ENCODE data around the gene PAM. TPM values are rescaled to one million over a fixed set of nuclear protein-coding genes. Genes with fewer than 3 reads are reported as not detected.
"Not testable (repeated sequence)": the region's sequence is repeated elsewhere in the genome, so short reads cannot be mapped to it uniquely, and the experiment has no call there.

Gene PAM
- total RNA-seq, 2 donors from 2014 or later = 2,512 to 4,531 TPM

GRCh38 chr5:102773133-102773532 lies 18.0 kb downstream of the PAM start:
- peaks cover 0 to 33% of the 10 kb centered on the region in 2 donors for H3K4me1 ChIP-seq
- peak overlapping the region in 1 of 2 donors; percentile 60 for H3K27ac ChIP-seq
- H3K4me3 ChIP-seq = no peak overlapping the region
- TF ChIP-seq, protein P1, sequence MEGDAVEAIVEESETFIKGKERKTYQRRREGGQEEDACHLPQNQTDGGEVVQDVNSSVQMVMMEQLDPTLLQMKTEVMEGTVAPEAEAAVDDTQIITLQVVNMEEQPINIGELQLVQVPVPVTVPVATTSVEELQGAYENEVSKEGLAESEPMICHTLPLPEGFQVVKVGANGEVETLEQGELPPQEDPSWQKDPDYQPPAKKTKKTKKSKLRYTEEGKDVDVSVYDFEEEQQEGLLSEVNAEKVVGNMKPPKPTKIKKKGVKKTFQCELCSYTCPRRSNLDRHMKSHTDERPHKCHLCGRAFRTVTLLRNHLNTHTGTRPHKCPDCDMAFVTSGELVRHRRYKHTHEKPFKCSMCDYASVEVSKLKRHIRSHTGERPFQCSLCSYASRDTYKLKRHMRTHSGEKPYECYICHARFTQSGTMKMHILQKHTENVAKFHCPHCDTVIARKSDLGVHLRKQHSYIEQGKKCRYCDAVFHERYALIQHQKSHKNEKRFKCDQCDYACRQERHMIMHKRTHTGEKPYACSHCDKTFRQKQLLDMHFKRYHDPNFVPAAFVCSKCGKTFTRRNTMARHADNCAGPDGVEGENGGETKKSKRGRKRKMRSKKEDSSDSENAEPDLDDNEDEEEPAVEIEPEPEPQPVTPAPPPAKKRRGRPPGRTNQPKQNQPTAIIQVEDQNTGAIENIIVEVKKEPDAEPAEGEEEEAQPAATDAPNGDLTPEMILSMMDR (IDR thresholded peaks at IDR 0.05) = no peak
- H3K9me3 ChIP-seq = peaks cover 0 to 3% of the 10 kb centered on the region in 2 donors
- H3K27me3 ChIP-seq = no peaks in the 10 kb centered on the region
- no peak for DNase-seq (ENCODE audit: low spot score)
- H3K36me3 ChIP-seq = no peaks in the 10 kb centered on the region

- H3K9me3 ChIP-seq; H3K27me3 ChIP-seq; H3K27ac ChIP-seq; H3K36me3 ChIP-seq; DNase-seq (ENCODE audit: low spot score); H3K4me3 ChIP-seq: not testable (repeated sequence)
- H3K4me1 ChIP-seq = peaks cover 0 to 43% of the 10 kb centered on the region in 2 donors
Measured at GRCh38 chr5:102775756-102776155, 20.7 kb downstream of the PAM start.

GRCh38 chr5:102777099-102777498 lies 22.0 kb downstream of the PAM start:
- H3K4me1 ChIP-seq = peaks cover 0 to 43% of the 10 kb centered on the region in 2 donors
- peak overlapping the region in 1 of 2 donors; percentile 72 for H3K27ac ChIP-seq
- H3K36me3 ChIP-seq = no peaks in the 10 kb centered on the region
- no peak for DNase-seq (ENCODE audit: low spot score)
- H3K27me3 ChIP-seq = no peaks in the 10 kb centered on the region
- H3K4me3 ChIP-seq = no peak overlapping the region
- H3K9me3 ChIP-seq = peaks cover 0 to 3% of the 10 kb centered on the region in 2 donors
- TF ChIP-seq, protein P1 (IDR thresholded peaks at IDR 0.05) = no peak

GRCh38 chr5:102778478-102778877 lies 23.4 kb downstream of the PAM start:
- H3K4me3 ChIP-seq = peak overlapping the region in 1 of 2 donors; percentile 3
- peaks cover 0 to 44% of the 10 kb centered on the region in 2 donors for H3K4me1 ChIP-seq
- H3K9me3 ChIP-seq = peaks cover 0 to 3% of the 10 kb centered on the region in 2 donors
- H3K36me3 ChIP-seq = no peaks in the 10 kb centered on the region
- peak overlapping the region in 1 of 2 donors; percentile 72 for H3K27ac ChIP-seq
- TF ChIP-seq, protein P1 (IDR thresholded peaks at IDR 0.05) = no peak
- H3K27me3 ChIP-seq = no peaks in the 10 kb centered on the region
- DNase-seq (ENCODE audit: low spot score) = no peak

DNA sequence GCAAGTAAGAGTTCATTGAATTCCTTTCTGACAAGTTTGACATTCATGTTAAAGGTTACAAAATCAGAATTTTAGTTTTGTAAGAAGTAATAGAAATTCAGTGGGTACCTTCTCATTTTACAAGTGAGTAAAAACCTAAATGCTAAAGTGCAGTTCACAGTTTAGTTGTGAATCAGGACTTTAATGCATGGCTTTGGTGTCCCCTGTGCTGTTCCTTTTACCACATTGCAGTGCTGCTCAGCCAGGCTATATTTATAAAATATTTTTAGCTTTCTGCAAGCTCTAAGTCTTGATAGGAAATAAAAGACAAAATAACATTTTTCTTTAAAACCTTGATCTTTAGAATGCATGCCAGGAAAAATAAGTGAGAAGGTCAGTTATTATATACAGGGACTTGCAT lies 26.3 kb downstream of the PAM start:
- TF ChIP-seq, protein P1 (IDR thresholded peaks at IDR 0.05) = no peak
- no peaks in the 10 kb centered on the region for H3K9me3 ChIP-seq
- no peak overlapping the region for H3K4me3 ChIP-seq
- no peaks in the 10 kb centered on the region for H3K27me3 ChIP-seq
- peak overlapping the region; percentile 56 to 71 for H3K27ac ChIP-seq
- DNase-seq (ENCODE audit: low spot score) = no peak
- peaks cover 0 to 44% of the 10 kb centered on the region in 2 donors for H3K4me1 ChIP-seq
- no peaks in the 10 kb centered on the region for H3K36me3 ChIP-seq

DNA sequence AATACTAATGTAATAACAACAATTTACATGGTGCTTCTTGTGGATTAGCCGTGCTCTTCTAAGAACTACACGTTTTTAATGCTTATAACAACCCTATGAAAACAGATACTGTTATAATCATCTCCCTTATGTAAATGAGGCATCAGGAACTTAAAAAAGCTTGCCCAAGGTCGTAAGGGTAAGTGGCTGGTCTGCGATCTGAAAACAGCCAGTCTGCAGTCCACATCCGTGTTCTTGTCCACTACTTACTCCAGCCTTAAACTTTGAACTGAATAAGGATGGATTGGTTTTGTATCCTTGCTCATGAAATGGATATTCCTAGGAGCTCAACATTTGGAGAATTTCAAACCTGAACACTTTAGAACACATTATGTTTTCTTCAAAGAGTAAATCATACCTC lies 26.7 kb downstream of the PAM start:
- no peak overlapping the region for H3K4me3 ChIP-seq

More for the DNA sequence above, 26.7 kb downstream of the PAM start:
- no peaks in the 10 kb centered on the region for H3K9me3 ChIP-seq
- no peaks in the 10 kb centered on the region for H3K27me3 ChIP-seq
- peaks cover 0 to 44% of the 10 kb centered on the region in 2 donors for H3K4me1 ChIP-seq
- TF ChIP-seq, protein P1 (IDR thresholded peaks at IDR 0.05) = no peak
- no peak for DNase-seq (ENCODE audit: low spot score)
- no peaks in the 10 kb centered on the region for H3K36me3 ChIP-seq
- peak overlapping the region; percentile 56 to 71 for H3K27ac ChIP-seq
